ENCODE data around the gene PUDP.

The PUDP gene

DNA sequence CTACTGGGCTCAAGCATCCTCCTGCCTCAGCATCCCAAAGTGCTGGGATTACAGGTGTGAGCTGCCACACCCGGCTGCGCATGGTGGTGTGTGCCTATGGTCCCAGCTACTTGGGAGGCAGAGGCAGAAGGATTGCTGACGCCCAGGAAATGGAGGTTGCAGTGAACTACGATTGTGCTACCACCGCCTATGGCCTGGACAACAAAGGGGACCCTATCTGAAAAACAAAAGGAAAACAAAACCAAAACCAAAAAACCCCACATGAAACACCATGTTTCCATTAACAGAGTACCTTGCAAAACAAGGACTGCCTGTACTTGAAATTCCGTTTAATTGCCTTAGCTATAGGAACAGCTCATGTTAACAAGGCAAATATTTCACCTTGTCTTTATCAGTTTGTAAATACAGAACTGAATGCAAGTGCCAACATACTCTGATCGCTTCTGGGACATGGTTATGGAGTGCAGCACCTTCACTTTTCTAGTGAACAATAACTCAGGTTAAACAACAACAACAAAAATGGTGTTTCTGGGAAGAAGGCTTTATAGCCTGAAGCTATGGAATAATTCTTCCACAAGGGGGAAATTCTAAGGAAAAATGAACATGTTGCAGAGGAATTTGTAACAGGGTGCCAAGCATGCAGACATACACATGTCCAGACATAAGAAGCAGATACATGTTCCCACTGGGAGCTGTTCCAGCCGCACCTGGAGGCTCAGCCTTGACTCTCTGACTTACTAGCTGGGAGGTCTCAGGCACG is 73.6 kb downstream of the PUDP start:
- DNase-seq (ENCODE audit: low read depth in 2 of 2): no peak

DNA sequence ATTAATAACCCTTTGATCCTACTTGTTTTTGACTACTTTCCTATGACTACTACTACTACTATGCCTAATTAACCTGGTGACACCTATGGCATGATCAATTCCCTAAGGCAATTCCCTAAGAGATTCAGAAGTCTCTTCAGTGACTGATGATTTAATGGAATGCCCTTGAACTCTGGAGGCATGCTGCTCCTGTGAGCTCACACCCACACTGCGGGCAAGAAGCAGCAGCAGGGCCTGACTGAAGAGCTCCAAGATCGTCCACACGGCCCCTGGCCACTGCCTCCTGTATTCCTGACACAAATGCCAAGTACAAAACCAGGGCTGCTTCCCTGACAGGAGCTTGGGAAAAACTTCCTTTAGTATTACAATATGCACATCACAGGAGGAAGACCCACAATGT is 74.6 kb downstream of the PUDP start:
- no peak for DNase-seq (ENCODE audit: low read depth in 2 of 2)

DNA sequence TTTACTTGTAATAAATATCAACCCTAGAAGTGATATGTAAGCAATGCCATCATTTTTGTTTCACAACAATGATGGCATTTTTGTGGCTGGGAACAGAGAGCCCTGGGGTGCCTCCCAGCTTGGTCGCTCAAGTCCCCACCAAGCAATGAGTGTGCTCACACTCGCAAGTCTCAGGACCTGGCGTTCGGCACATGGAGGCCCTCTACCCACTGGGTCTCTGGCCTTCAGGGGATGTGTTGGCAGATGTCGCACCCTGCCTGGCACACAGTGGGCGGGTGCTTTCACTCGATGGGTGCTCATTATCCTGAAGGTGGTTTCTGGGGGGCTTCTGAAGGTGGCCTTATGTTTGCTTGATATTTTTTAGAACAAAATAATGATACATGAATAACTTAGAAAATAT is 75.1 kb downstream of the PUDP start:
- DNase-seq (ENCODE audit: low read depth in 2 of 2): no peak

- DNase-seq (ENCODE audit: low read depth in 2 of 2): no peak
Observed at GRCh38 chrX:7071390-7071789, 76.6 kb downstream of the PUDP start.

DNA sequence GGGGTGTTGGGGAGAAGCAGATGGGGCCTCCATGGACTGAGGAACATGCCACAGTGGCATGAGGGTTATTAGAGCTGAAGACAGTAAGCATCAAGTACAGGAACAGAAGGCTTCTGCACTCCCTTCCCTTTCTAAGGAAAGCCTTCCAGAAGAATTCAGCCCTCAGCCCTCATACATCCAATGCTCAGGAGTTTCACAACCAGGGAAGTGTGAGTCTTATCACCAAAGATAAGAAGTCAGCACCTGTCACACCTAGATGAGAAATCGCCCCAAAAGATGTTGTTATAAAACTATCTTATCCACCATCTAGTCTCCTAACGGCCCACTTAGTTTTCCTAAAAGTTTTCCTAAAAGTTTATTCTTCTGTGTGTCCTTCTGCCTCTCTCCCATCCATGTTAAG is 78.4 kb downstream of the PUDP start:
- no peak for DNase-seq (ENCODE audit: low read depth in 2 of 2)

- no peak for DNase-seq (ENCODE audit: low read depth in 2 of 2)
Observed at GRCh38 chrX:7068939-7069367, 79.0 kb downstream of the PUDP start.

DNA sequence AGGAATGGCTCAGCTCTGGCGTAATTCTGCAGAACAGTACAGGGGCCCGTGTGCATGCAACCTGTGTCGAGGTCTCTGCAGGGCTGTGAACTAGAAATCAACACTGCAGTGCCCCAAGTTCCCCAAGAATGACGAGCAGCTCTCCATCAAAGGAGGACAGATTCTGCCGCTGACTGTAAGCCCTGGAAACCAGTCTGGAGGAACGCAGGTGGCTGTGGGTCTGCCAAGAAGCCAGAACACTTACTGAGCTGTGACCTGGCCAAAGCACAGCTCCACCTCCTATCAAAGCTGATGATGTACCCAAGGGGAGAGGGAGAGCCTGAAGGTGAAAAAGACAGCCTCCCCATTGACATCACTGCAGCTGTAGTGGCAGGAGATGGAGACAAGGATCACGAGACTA is 80.7 kb downstream of the PUDP start:
- DNase-seq (ENCODE audit: low read depth in 2 of 2): no peak

DNA sequence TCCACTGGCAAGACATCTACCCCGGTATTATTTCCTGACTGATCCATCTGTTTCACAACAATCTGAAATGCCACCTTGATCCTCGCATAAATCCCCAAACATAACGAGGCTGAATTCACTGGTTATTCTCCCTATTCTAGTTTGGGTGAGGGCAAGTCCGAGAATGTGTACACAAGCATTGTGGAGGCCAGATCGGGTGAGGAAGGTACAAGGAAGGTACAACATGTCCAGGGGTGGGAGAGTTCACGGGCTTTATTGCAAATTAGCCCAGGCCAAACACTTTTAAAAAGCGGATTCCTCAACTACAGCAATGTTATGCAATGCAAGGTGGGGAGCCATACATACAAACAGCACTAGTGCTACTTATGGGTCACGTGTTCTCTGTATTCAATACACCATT is 82.5 kb downstream of the PUDP start:
- no peak for DNase-seq (ENCODE audit: low read depth in 2 of 2)

DNA sequence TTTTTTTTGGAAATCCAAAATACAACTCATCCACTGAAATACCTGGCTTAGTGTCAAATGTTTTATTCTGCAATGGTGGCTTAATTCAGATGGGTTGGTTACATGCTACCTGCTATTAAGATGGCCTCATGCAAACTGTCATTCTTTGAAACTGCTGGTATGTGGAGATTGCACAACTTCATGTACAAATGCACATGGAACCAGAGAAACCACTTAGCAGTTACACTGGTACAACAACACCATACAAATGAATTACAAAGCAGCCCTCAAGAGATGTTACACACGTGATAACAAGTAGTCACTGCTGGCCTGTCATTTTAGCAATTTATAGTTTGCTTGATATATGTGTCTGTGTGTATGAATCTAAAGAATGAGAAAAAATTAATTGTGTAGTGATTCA is 85.0 kb downstream of the PUDP start:
- DNase-seq (ENCODE audit: low read depth in 2 of 2): no peak

DNA sequence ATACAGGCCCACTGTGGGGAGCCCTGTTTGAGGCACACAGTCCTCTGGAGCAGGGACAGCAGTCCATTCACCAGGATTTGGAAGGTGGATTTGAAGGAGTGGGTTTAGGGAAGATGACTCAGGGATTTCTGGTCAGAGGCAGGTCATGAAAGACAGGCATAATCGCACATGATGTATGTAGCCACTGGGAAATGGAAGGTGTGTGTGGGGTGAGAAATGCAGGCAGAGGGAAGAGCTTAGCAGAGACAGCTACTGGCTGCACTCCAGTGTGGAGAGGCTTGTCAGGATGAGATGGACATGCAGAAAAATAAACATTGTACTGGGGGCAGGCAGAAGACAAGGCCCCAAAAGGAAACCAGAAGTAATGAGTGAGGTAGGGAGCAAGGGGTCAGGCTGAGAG is 85.7 kb downstream of the PUDP start:
- DNase-seq (ENCODE audit: low read depth in 2 of 2): no peak

GRCh38 chrX:7061429-7061828 is 86.5 kb downstream of the PUDP start:
- no peak for DNase-seq (ENCODE audit: low read depth in 2 of 2)

GRCh38 chrX:7060444-7060843 is 87.5 kb downstream of the PUDP start:
- no peak for DNase-seq (ENCODE audit: low read depth in 2 of 2)

DNA sequence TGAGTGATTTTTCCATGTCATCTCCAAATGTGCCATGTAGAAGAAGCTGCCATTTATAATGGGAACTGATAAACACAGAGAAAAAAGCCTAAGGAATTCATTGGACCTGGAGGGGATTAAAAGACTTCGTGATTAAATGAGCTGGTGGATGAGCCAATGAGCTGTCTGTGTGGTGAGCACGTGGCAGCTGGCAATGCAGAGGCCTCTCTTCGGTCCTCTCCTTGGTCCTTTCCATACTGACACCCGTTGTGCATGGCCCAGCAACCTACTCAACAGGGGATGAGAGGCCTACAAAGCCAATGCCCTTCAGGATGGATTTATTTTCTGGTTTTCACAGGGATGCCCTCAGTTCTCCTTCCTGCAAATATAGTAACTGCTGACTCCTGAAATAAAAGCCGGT is 88.1 kb downstream of the PUDP start:
- no peak for DNase-seq (ENCODE audit: low read depth in 2 of 2)

- DNase-seq (ENCODE audit: low read depth in 2 of 2): no peak
Observed at GRCh38 chrX:7059214-7059838, 88.6 kb downstream of the PUDP start.

GRCh38 chrX:7055386-7056137 is 92.4 kb downstream of the PUDP start:
- no peak for DNase-seq (ENCODE audit: low read depth in 2 of 2)

GRCh38 chrX:7054219-7055216 is 93.4 kb downstream of the PUDP start:
- DNase-seq (ENCODE audit: low read depth in 2 of 2): no peak

DNA sequence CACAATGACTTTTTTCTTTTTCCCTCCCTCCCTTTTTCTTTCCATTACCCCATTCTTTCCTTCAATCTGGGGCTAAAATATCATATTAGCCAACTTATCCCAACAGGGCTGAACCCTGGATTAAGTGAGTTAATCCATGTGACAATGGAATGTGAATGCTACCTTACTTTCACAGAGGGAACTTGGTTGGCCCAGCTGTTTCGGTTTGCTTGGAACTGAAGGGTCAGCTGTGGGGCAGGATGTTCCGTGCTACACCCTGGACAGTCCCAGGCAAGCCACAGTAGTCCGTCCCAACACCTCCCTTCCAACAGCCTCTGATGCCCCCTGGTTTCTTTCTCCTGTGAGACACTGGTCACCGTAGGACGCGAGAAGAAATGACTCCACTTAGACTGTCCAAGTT is 95.4 kb downstream of the PUDP start:
- no peak for DNase-seq (ENCODE audit: low read depth in 2 of 2)

DNA sequence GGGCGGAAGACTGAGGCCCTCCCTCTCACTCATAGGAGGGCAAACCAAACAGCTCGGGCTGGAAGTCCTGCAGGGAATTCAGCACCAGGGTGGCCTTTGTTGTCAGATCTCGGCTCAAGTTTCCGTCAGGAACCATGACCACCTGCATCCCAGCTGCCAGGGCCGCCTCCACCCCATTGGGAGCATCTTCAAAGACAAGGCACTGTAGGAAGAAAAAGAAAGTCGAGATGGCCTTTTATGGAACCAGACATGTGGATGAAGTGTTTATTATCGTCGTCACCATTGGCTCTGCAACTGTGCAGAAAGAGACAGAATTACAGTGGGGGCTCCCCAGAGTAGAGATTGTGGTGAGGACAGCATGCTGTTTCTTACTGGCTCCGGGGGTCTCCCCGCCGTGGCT is 97.7 kb downstream of the PUDP start:
- no peak for DNase-seq (ENCODE audit: low read depth in 2 of 2)

DNA sequence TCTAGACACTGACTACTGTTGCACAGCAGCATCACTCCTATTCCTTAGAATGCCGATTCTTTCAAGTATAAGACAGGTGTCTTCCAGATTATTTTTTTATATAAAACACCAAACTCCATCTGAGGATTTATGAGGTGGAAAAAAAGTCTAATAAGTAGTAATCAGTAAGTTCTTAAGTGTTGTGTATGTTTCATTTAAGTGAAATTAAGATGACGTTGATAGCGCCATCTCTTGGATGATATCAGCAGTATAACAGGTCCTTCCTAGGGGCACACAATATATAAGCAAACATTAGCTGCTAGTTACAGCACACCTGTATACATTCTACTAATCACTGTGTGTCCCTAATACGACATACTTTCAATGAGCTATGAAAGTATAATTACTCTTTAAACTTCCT is 100.0 kb downstream of the PUDP start:
- no peak for DNase-seq (ENCODE audit: low read depth in 2 of 2)

DNA sequence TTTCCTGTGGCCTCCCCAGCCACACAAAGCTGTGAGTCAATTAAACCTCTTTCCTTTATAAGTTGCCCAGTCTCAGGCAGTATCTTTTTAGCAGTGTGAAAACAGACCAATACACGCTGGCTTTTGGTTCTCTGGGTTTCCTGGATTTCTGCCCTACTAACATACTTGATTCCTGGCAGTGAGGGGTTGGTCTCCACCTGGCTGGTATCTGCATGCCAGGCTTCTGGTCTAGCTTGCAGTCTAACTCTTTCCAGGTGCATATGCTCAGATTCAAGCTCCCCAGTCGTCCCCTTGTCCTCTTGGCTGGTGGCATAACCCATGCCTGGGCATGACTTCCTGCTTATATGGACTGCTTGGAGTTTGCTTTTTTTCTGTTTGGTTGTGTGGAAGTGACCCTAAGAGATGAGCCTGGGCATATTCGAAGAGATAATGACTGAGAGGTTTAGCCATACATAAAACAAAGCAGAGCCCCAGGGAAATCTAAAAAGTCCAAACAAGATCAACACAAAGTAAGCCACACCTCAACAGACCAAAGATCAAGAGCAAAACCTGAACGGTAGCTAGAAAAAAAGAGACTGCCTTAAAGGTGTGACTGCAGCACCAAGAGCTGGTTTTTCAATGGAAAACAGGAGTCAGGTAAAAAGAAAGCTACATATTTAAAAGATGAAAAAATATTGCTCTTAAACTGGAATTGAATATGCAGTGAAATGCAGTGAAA is 102.6 kb downstream of the PUDP start:
- DNase-seq (ENCODE audit: low read depth in 2 of 2): no peak

DNA sequence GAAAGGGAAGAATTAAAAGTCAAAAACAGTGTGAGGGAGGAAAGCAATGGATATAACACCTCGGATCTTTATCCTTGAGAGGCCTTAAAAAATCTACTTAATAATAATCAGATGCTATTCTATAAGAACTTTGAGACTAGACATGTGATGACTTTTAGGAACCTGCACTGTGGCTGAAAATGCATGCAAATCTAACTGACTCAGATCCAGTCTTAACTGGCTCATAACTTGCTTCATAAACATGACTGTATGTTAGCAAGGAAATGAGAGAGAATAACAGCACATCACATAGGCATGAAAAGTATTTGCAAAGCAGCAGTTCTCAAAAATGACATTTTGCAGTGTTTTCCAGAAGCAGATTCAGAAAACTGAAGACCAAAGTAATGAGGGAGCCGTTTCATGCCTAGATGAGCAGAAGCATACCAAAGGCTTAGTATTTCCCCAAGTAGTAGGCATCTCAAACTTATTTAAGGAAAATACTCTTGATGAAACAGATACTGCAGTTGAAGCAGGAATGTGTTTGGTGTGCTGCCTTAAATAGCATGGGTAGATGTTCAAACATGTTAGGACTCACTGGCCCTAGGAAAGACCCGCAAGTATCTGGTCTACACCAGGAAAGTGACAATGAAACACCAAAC is 104.0 kb downstream of the PUDP start:
- DNase-seq (ENCODE audit: low read depth in 2 of 2): peak; percentile 40 to 46
